Calu3 (cell line): ENCODE data around the gene SHROOM3. TPM values are rescaled to one million over a fixed set of nuclear protein-coding genes. Genes with fewer than 3 reads are reported as not detected.

Experiments
- Bru-seq: library from RNA; stranded (reverse); fragments of 400-500 nt; gene quantifications from one replicate; lab custom pipeline; 2021; lab: Mats Ljungman, UMichigan
- BruChase-seq, 2 experiments: library from RNA; stranded (reverse); fragments of 400-500 nt; gene quantifications; one replicate each; lab custom pipeline; 2021; lab: Mats Ljungman, UMichigan
- BruUV-seq: library from RNA; stranded (reverse); fragments of 400-500 nt; replicated peaks from 2 replicates; lab custom pipeline; 2021; lab: Mats Ljungman, UMichigan
- CTCF ChIA-PET: fragments of 300-600 bp; sonication (Branson Sonifier 250); formaldehyde crosslinking; loops from one replicate; lab custom pipeline; 2022; ENCODE audit warnings: antibody characterized with exemption; lab: Charles Lee
- DNase-seq: peaks from one replicate; pipeline ENCODE4 v3.0.0; 2022
- H3K27ac Mint-ChIP-seq: one replicate; pipeline ENCODE4 v1.8.0; 2022; ENCODE audit warnings: mixed read lengths; ENCODE audit not compliant: unreplicated experiment
- H3K27me3 Mint-ChIP-seq: one replicate; pipeline ENCODE4 v1.8.0; 2022; ENCODE audit warnings: mixed read lengths; ENCODE audit not compliant: unreplicated experiment
- H3K36me3 Mint-ChIP-seq: one replicate; pipeline ENCODE4 v1.8.0; 2022; ENCODE audit warnings: mild to moderate bottlenecking, moderate library complexity, mixed read lengths; ENCODE audit not compliant: insufficient read depth, unreplicated experiment
- H3K4me1 Mint-ChIP-seq: one replicate; pipeline ENCODE4 v1.8.0; 2022; ENCODE audit warnings: mild to moderate bottlenecking, low read depth, mixed read lengths; ENCODE audit not compliant: unreplicated experiment
- H3K4me3 Mint-ChIP-seq: one replicate; pipeline ENCODE4 v1.8.0; 2022; ENCODE audit warnings: mild to moderate bottlenecking, low read depth, moderate library complexity, mixed read lengths; ENCODE audit not compliant: unreplicated experiment
- H3K9me3 Mint-ChIP-seq: one replicate; pipeline ENCODE4 v1.8.0; 2022; ENCODE audit warnings: low read depth, mixed read lengths; ENCODE audit not compliant: unreplicated experiment
- CTCF ChIP-seq: fragments of 200-600 bp; IDR thresholded peaks from one replicate; pipeline ENCODE4 v1.8.0; 2022; ENCODE audit warnings: antibody characterized with exemption; ENCODE audit not compliant: unreplicated experiment
- intact Hi-C: fragments of 100-400 bp; cut with micrococcal nuclease; formaldehyde crosslinking; loops from one replicate; pipeline ENCODE4 v1.10.0; 2022; ENCODE audit not compliant: unreplicated experiment
- long read RNA-seq: library from polyadenylated mRNA; stranded (forward); transcript quantifications from one replicate; pipeline ENCODE4 v2.0.0, GENCODE V29; 2022
- total RNA-seq: library from RNA; stranded (reverse); gene quantifications from 2 replicates; pipeline ENCODE4 v1.2.3, GENCODE V29; 2022

SHROOM3 gene
- 114 and 135 TPM in 2 replicates for total RNA-seq
- percentile 91 among the genes with signal in this experiment for Bru-seq, nascent RNA
- BruChase-seq, experiment 1, labeled RNA remaining after a 6-hour chase = percentile 80 among the genes with signal in this experiment
- percentile 76 among the genes with signal in this experiment for BruChase-seq, experiment 2, labeled RNA remaining after a 2-hour chase
- long read RNA-seq, full-length matches to known transcripts = 2 of 71 reads
- long read RNA-seq, partial matches to known transcripts = 28 of 71 reads
- long read RNA-seq, other reads (novel, unspliced or antisense) = 41 of 71 reads

- DNase-seq = no peak
- no peaks in the 10 kb centered on the region for H3K27me3 Mint-ChIP-seq
- no TSS peak for BruUV-seq
- peak within 1 kb of the TSS; percentile 30 for H3K27ac Mint-ChIP-seq
- no peaks in the 10 kb centered on the region for H3K36me3 Mint-ChIP-seq
- CTCF ChIA-PET = interaction anchor here (1.0 to 1.7 kb wide), 3 partner anchors 13 to 70 kb away, joined by 3 to 6 read pairs (median 5); no protein-coding TSS in a partner anchor
- no peaks in the 10 kb centered on the region for H3K9me3 Mint-ChIP-seq
- intact Hi-C loops = loop anchor here (1.0 to 10.0 kb wide), 2 partner anchors 70 to 310 kb away; no protein-coding TSS in a partner anchor
- H3K4me3 Mint-ChIP-seq = peak within 1 kb of the TSS; percentile 61
- peaks cover 12% of the 10 kb centered on the region for H3K4me1 Mint-ChIP-seq
- no peak for TF ChIP-seq CTCF
Measured at GRCh38 chr4:76434901-76435527, at the start of gene SHROOM3. Gene SHROOM3 (plus strand): TSS chr4:76435229. CDS start chr4:76436053, 824 bp downstream.

- CTCF ChIA-PET = no interaction called here
- no TSS peak for BruUV-seq
- Mint-ChIP-seq H3K36me3 (no peaks in the 10 kb centered on the region), H3K27me3 (no peaks in the 10 kb centered on the region), H3K4me3 (no peak overlapping the region), H3K27ac (no peak overlapping the region), H3K4me1 (peaks cover 7% of the 10 kb centered on the region), H3K9me3 (peaks cover 2% of the 10 kb centered on the region)
- intact Hi-C loops = no loop called here
- DNase-seq = no peak
- TF ChIP-seq CTCF = no peak
Measured at GRCh38 chr4:76385974-76386373, 49.1 kb upstream of the SHROOM3 start.

- TF ChIP-seq CTCF = no peak
- H3K4me1 Mint-ChIP-seq = peaks cover 7% of the 10 kb centered on the region
- DNase-seq = no peak
- no TSS peak for BruUV-seq
- intact Hi-C loops = no loop called here
- CTCF ChIA-PET = no interaction called here
- no peaks in the 10 kb centered on the region for H3K27me3 Mint-ChIP-seq
- H3K9me3 Mint-ChIP-seq = peaks cover 2% of the 10 kb centered on the region
- no peak overlapping the region for H3K4me3 Mint-ChIP-seq
- no peaks in the 10 kb centered on the region for H3K36me3 Mint-ChIP-seq
- no peak overlapping the region for H3K27ac Mint-ChIP-seq
Measured at GRCh38 chr4:76386566-76387305, 48.3 kb upstream of the SHROOM3 start.

GRCh38 chr4:76388160-76388908, 46.7 kb upstream of the SHROOM3 start:
- H3K4me3 Mint-ChIP-seq = no peak overlapping the region
- intact Hi-C loops = no loop called here
- no peaks in the 10 kb centered on the region for H3K27me3 Mint-ChIP-seq
- peaks cover 2% of the 10 kb centered on the region for H3K9me3 Mint-ChIP-seq
- no TSS peak for BruUV-seq
- H3K27ac Mint-ChIP-seq = no peak overlapping the region
- CTCF ChIA-PET = interaction anchor here (0.7 kb wide), 2 partner anchors 440 to 860 kb away, joined by 5 to 6 read pairs; no protein-coding TSS in a partner anchor
- peaks cover 3% of the 10 kb centered on the region for H3K4me1 Mint-ChIP-seq
- H3K36me3 Mint-ChIP-seq = no peaks in the 10 kb centered on the region
- no peak for TF ChIP-seq CTCF
- DNase-seq = no peak
